GM23338 (cell line): ENCODE results near the gene SPIRE1. TPM values are rescaled to one million over a fixed set of nuclear protein-coding genes. Genes with fewer than 3 reads are reported as not detected.

Experiments used
- ATAC-seq: fragments of 200-7000 bp; cut with Tn5 transposase; 3 replicates; pipeline ENCODE4 v1.9.1; 2020
- DNase-seq: peaks from one replicate; pipeline ENCODE4 v3.0.0-alpha.2; 2015; ENCODE audit warnings: low spot score
- H2AFZ ChIP-seq: fragments of 200-600 bp; sonication (generic); 2 replicates; pipeline ENCODE4 v1.8.0; 2016; ENCODE audit warnings: antibody characterized with exemption, mild to moderate bottlenecking, moderate library complexity
- H3F3A ChIP-seq: fragments of 200-600 bp; sonication (generic); replicated peaks from 2 replicates; pipeline ENCODE4 v1.8.0; 2017; ENCODE audit warnings: antibody characterized with exemption, mixed run types, low read depth
- H3K27ac ChIP-seq: fragments of 200-600 bp; sonication (generic); 2 replicates; pipeline ENCODE4 v1.6.1; 2016; ENCODE audit warnings: low read depth
- H3K27me3 ChIP-seq: fragments of 200-600 bp; sonication (generic); 2 replicates; pipeline ENCODE4 v1.8.0; 2016; ENCODE audit warnings: mild to moderate bottlenecking, mixed run types, moderate library complexity; ENCODE audit not compliant: insufficient read depth
- H3K36me3 ChIP-seq: fragments of 200-600 bp; sonication (generic); 2 replicates; pipeline ENCODE4 v1.8.0; 2016; ENCODE audit warnings: mild to moderate bottlenecking; ENCODE audit not compliant: insufficient read depth
- H3K4me1 ChIP-seq: fragments of 200-600 bp; sonication (generic); 2 replicates; pipeline ENCODE4 v1.8.0; 2016; ENCODE audit warnings: mild to moderate bottlenecking, moderate library complexity; ENCODE audit not compliant: insufficient read depth
- H3K4me2 ChIP-seq: fragments of 200-600 bp; sonication (generic); 2 replicates; pipeline ENCODE4 v1.7.1; 2017; ENCODE audit warnings: mixed run types
- H3K4me3 ChIP-seq: fragments of 200-600 bp; sonication (generic); 2 replicates; pipeline ENCODE4 v1.6.1; 2016; ENCODE audit warnings: mixed run types
- H3K79me2 ChIP-seq: fragments of 200-600 bp; sonication (generic); replicated peaks from 2 replicates; pipeline ENCODE4 v1.8.0; 2017; ENCODE audit warnings: mild to moderate bottlenecking; ENCODE audit not compliant: insufficient read depth
- H3K9me2 ChIP-seq: fragments of 200-600 bp; sonication (generic); 2 replicates; pipeline ENCODE4 v1.8.0; 2017; ENCODE audit not compliant: insufficient read depth
- H4K20me1 ChIP-seq: fragments of 200-600 bp; sonication (generic); replicated peaks from 2 replicates; pipeline ENCODE4 v1.8.0; 2017; ENCODE audit warnings: mild to moderate bottlenecking; ENCODE audit not compliant: insufficient read depth
- H3K27ac Mint-ChIP-seq: 2 replicates; pipeline ENCODE4 v1.8.0; 2020; ENCODE audit warnings: inconsistent platforms, mild to moderate bottlenecking, moderate library complexity, mixed read lengths
- H3K27me3 Mint-ChIP-seq: 3 replicates; pipeline ENCODE4 v1.8.0; 2022; ENCODE audit warnings: low read depth, mild to moderate bottlenecking, moderate library complexity, mixed read lengths, inconsistent platforms; ENCODE audit not compliant: insufficient read depth, poor library complexity
- H3K36me3 Mint-ChIP-seq: 3 replicates; pipeline ENCODE4 v1.8.0; 2021; ENCODE audit warnings: low read depth, mild to moderate bottlenecking, inconsistent platforms, moderate library complexity, mixed read lengths
- H3K4me1 Mint-ChIP-seq: 3 replicates; pipeline ENCODE4 v1.8.0; 2020; ENCODE audit warnings: mild to moderate bottlenecking, inconsistent platforms, mixed read lengths
- H3K4me3 Mint-ChIP-seq: 3 replicates; pipeline ENCODE4 v1.8.0; 2021; ENCODE audit warnings: moderate library complexity, mild to moderate bottlenecking, inconsistent platforms, mixed read lengths
- H3K9me3 Mint-ChIP-seq: 3 replicates; pipeline ENCODE4 v1.8.0; 2020; ENCODE audit warnings: moderate library complexity, mild to moderate bottlenecking, inconsistent platforms, mixed read lengths
- CREB1 ChIP-seq: fragments of 250-450 bp; sonication (Bioruptor Pico); IDR thresholded peaks from 2 replicates; pipeline ENCODE4 v1.5.0; 2020; ENCODE audit warnings: low read depth, mild to moderate bottlenecking, moderate library complexity
- CTCF ChIP-seq, 2 experiments: fragments of 200-600 bp in 1 of 2; sonication (generic) in 1 of 2; conservative IDR thresholded peaks; 2 replicates each; pipeline versions ENCODE4 v1.5.1 to v1.6.1; 2016 to 2017; ENCODE audit warnings: antibody characterized with exemption in 2 of 2, low read depth in 2 of 2, mild to moderate bottlenecking in 2 of 2, moderate library complexity in 1 of 2
- EZH2 ChIP-seq: fragments of 200-600 bp; sonication (generic); IDR thresholded peaks from one replicate; pipeline ENCODE4 v1.8.0; 2017; ENCODE audit warnings: antibody characterized with exemption, mild to moderate bottlenecking, low read depth; ENCODE audit not compliant: unreplicated experiment
- EZH2phosphoT487 ChIP-seq: fragments of 200-600 bp; sonication (generic); IDR thresholded peaks from one replicate; pipeline ENCODE4 v1.8.1; 2018; ENCODE audit warnings: antibody characterized with exemption; ENCODE audit not compliant: unreplicated experiment
- JUNB ChIP-seq: IDR thresholded peaks from one replicate; pipeline ENCODE4 v1.6.1; 2016; ENCODE audit warnings: antibody characterized with exemption; ENCODE audit not compliant: unreplicated experiment
- NANOG ChIP-seq: IDR thresholded peaks from 2 replicates; pipeline ENCODE4 v1.6.1; 2016; ENCODE audit warnings: antibody characterized with exemption, borderline replicate concordance
- POLR2AphosphoS5 ChIP-seq: IDR thresholded peaks from 2 replicates; pipeline ENCODE4 v1.6.1; 2016; ENCODE audit warnings: antibody characterized with exemption, low read depth
- REST ChIP-seq: IDR thresholded peaks from one replicate; pipeline ENCODE4 v1.6.1; 2018; ENCODE audit warnings: antibody characterized with exemption; ENCODE audit not compliant: unreplicated experiment
- STAT1 ChIP-seq: IDR thresholded peaks from one replicate; pipeline ENCODE4 v1.6.1; 2016; ENCODE audit warnings: antibody characterized with exemption; ENCODE audit not compliant: unreplicated experiment
- ZNF114 ChIP-seq: fragments of 250-450 bp; sonication (Bioruptor Pico); IDR thresholded peaks from 2 replicates; pipeline ENCODE4 v1.5.0; 2020; ENCODE audit warnings: mild to moderate bottlenecking, moderate library complexity
- ZNF331 ChIP-seq: fragments of 250-450 bp; sonication (Bioruptor Pico); IDR thresholded peaks from 2 replicates; pipeline ENCODE4 v1.5.0; 2020; ENCODE audit warnings: low read depth, mild to moderate bottlenecking, moderate library complexity
- polyA plus RNA-seq: library from polyadenylated mRNA; unstranded; fragments of >200 nt; fragmentation: Nextera tagmentation; extraction: Ambion mirVana; gene quantifications from 2 replicates; pipeline ENCODE4 v1.2.1, GENCODE V29; 2016
- total RNA-seq: library from RNA; depleted of rRNA; stranded (reverse); fragments of >200 nt; shearing (Covaris generic); gene quantifications from 2 replicates; pipeline ENCODE4 v1.2.3, GENCODE V29; 2014
- TF ChIP-seq, protein P1 (sequence below): fragments of 250-450 bp; sonication (Bioruptor Pico); IDR thresholded peaks from 2 replicates; pipeline ENCODE4 v1.5.0; 2020; ENCODE audit warnings: mild to moderate bottlenecking, moderate library complexity
- TF ChIP-seq, protein P2 (sequence below): IDR thresholded peaks from 2 replicates; pipeline ENCODE4 v1.6.1; 2016; ENCODE audit warnings: antibody characterized with exemption

The SPIRE1 gene
- total and polyA plus RNA-seq, 2 experiments from 2014 or later: 2.9 to 15.5 TPM

- no peaks in the 10 kb centered on the region for H3K9me2 ChIP-seq
- H3K36me3 ChIP-seq: no peaks in the 10 kb centered on the region
- no peaks in the 10 kb centered on the region for H3K79me2 ChIP-seq
- peak overlapping the region; percentile 56; the same call in 1 of the 2 replicates for H2AFZ ChIP-seq
- 0 out of 2 replicates have a peak, but pooled peaks cover 5% of the 10 kb centered on the region for H3F3A ChIP-seq
- no peak overlapping the region for H3K4me3 ChIP-seq
- H3K4me1 ChIP-seq: no peaks in the 10 kb centered on the region; the same call in 1 of the 2 replicates
- no peaks in the 10 kb centered on the region for H3K36me3 Mint-ChIP-seq
- no peak overlapping the region for H3K27ac ChIP-seq
- no peak overlapping the region for H3K4me3 Mint-ChIP-seq
- H3K4me2 ChIP-seq: peak overlapping the region; percentile 14; the same call in 1 of the 2 replicates
- peaks cover 20% of the 10 kb centered on the region for H3K27me3 ChIP-seq
- ATAC-seq (no peak), DNase-seq (no peak)
- no peaks in the 10 kb centered on the region for H3K9me3 Mint-ChIP-seq
- H3K27ac Mint-ChIP-seq: no peak overlapping the region
- no peak for TF ChIP-seq CTCF (conservative IDR thresholded peaks at IDR 0.05; ENCODE audit: low read depth in 2 of 2)
- TF ChIP-seq, protein P1, sequence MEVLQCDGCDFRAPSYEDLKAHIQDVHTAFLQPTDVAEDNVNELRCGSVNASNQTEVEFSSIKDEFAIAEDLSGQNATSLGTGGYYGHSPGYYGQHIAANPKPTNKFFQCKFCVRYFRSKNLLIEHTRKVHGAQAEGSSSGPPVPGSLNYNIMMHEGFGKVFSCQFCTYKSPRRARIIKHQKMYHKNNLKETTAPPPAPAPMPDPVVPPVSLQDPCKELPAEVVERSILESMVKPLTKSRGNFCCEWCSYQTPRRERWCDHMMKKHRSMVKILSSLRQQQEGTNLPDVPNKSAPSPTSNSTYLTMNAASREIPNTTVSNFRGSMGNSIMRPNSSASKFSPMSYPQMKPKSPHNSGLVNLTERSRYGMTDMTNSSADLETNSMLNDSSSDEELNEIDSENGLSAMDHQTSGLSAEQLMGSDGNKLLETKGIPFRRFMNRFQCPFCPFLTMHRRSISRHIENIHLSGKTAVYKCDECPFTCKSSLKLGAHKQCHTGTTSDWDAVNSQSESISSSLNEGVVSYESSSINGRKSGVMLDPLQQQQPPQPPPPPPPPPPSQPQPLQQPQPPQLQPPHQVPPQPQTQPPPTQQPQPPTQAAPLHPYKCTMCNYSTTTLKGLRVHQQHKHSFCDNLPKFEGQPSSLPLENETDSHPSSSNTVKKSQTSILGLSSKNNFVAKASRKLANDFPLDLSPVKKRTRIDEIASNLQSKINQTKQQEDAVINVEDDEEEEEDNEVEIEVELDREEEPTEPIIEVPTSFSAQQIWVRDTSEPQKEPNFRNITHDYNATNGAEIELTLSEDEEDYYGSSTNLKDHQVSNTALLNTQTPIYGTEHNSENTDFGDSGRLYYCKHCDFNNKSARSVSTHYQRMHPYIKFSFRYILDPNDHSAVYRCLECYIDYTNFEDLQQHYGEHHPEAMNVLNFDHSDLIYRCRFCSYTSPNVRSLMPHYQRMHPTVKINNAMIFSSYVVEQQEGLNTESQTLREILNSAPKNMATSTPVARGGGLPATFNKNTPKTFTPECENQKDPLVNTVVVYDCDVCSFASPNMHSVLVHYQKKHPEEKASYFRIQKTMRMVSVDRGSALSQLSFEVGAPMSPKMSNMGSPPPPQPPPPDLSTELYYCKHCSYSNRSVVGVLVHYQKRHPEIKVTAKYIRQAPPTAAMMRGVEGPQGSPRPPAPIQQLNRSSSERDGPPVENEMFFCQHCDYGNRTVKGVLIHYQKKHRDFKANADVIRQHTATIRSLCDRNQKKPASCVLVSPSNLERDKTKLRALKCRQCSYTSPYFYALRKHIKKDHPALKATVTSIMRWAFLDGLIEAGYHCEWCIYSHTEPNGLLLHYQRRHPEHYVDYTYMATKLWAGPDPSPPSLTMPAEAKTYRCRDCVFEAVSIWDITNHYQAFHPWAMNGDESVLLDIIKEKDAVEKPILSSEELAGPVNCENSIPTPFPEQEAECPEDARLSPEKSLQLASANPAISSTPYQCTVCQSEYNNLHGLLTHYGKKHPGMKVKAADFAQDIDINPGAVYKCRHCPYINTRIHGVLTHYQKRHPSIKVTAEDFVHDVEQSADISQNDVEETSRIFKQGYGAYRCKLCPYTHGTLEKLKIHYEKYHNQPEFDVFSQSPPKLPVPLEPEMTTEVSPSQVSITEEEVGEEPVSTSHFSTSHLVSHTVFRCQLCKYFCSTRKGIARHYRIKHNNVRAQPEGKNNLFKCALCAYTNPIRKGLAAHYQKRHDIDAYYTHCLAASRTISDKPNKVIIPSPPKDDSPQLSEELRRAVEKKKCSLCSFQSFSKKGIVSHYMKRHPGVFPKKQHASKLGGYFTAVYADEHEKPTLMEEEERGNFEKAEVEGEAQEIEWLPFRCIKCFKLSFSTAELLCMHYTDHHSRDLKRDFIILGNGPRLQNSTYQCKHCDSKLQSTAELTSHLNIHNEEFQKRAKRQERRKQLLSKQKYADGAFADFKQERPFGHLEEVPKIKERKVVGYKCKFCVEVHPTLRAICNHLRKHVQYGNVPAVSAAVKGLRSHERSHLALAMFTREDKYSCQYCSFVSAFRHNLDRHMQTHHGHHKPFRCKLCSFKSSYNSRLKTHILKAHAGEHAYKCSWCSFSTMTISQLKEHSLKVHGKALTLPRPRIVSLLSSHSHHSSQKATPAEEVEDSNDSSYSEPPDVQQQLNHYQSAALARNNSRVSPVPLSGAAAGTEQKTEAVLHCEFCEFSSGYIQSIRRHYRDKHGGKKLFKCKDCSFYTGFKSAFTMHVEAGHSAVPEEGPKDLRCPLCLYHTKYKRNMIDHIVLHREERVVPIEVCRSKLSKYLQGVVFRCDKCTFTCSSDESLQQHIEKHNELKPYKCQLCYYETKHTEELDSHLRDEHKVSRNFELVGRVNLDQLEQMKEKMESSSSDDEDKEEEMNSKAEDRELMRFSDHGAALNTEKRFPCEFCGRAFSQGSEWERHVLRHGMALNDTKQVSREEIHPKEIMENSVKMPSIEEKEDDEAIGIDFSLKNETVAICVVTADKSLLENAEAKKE (CRISPR knock-in tag): no peak
- TF ChIP-seq NANOG: no peak
- no peak for TF ChIP-seq CREB1 (CRISPR knock-in tag)
- no peak for TF ChIP-seq STAT1
- no peak for TF ChIP-seq ZNF331 (CRISPR knock-in tag)
- TF ChIP-seq EZH2: no peak
- no peak for TF ChIP-seq EZH2phosphoT487
- TF ChIP-seq, protein P2, sequence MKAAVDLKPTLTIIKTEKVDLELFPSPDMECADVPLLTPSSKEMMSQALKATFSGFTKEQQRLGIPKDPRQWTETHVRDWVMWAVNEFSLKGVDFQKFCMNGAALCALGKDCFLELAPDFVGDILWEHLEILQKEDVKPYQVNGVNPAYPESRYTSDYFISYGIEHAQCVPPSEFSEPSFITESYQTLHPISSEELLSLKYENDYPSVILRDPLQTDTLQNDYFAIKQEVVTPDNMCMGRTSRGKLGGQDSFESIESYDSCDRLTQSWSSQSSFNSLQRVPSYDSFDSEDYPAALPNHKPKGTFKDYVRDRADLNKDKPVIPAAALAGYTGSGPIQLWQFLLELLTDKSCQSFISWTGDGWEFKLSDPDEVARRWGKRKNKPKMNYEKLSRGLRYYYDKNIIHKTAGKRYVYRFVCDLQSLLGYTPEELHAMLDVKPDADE: no peak
- no peak for TF ChIP-seq POLR2AphosphoS5
- no peak for TF ChIP-seq ZNF114 (CRISPR knock-in tag)
- TF ChIP-seq REST: no peak
- no peak for TF ChIP-seq JUNB
- no peaks in the 10 kb centered on the region for H4K20me1 ChIP-seq
- peaks cover 29% of the 10 kb centered on the region for H3K27me3 Mint-ChIP-seq
- peaks cover 9% of the 10 kb centered on the region; the same call in 2 of the 3 replicates for H3K4me1 Mint-ChIP-seq
Measured at GRCh38 chr18:12401881-12402280, 256.0 kb downstream of the SPIRE1 start.
